ENCODE data around the gene B9D1. TPM values are rescaled to one million over a fixed set of nuclear protein-coding genes. Genes with fewer than 3 reads are reported as not detected.

Gene B9D1
- total RNA-seq, 1 experiment from 2014 or later: 31.9 TPM

DNA sequence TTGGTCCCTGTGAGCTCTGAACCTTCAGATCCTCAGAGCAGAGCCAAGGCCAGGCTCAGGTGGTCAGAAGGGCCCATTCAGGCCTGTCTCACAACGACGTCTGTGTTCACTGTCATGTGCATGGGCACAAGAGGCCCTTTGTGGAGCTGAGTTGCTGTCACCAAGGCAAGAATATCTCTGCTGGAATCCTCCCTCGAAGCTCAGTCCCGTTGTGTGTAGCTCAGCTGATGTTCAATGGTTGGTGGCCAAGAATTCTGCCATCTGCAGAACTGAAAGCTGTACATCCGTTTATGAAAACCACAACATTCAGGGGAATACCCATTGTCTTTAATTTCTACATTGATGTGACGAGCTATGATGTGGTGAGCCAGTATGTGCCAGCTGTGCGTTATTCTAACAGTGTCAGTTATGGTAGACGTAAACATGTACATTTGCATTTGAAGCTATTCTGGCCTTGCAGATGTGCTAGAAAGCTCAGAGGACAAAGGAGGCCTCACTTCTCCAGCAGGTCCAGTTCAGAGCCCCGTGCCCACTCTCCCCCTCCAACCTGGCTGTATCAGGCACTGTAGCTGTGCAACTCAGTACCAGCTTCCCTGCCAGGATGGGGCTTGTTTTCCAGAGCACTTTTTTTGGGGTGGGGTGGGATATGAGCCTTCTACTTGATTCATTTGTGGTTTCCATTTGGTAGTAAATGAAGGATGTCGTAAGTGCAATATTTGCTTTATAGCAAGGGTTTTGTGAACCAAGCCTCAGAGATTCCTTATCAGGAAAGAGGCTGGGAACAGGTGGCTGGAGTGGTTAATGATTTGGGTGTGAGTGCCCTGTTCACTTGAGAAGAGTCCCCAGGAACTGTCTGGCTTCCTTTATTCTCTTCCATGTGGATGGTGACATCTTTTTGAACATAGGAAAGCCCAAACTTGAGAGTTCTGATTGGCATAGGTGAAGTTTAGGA is 56.1 kb downstream of the B9D1 start:
- no peak for ATAC-seq

GRCh38 chr17:19305761-19306159 is 56.8 kb downstream of the B9D1 start:
- Mint-ChIP-seq H3K36me3 (peaks cover 5% of the 10 kb centered on the region; the same call in 1 of the 2 replicates), H3K9me3 (no peaks in the 10 kb centered on the region), H3K27ac (no peak overlapping the region), H3K4me1 (peaks cover 8% of the 10 kb centered on the region), H3K4me3 (no peak overlapping the region), H3K27me3 (ENCODE audit: low read depth) (no peaks in the 10 kb centered on the region; the same call in 1 of the 2 replicates)
- no peak for TF ChIP-seq ETV6 (CRISPR knock-in tag; IDR thresholded peaks at IDR 0.05)
- ChIA-PET POLR2A (no interaction called here), CTCF (interaction anchor here (1.1 to 1.5 kb wide), 2 partner anchors 16 to 32 kb away, joined by 5 to 6 read pairs; no protein-coding TSS in a partner anchor)
- ATAC-seq: no peak
- no peak for DNase-seq (ENCODE audit: low spot score)

More for the DNA sequence above, 56.1 kb downstream of the B9D1 start:
- no peak overlapping the region for H3K27ac Mint-ChIP-seq
- H3K4me3 Mint-ChIP-seq: no peak overlapping the region
- CTCF ChIA-PET: interaction anchor here (0.6 to 1.5 kb wide), 3 partner anchors 16 to 239 kb away, joined by 3 to 6 read pairs (median 5); no protein-coding TSS in a partner anchor
- H3K4me1 Mint-ChIP-seq: peaks cover 8% of the 10 kb centered on the region
- DNase-seq (ENCODE audit: low spot score): no peak
- H3K9me3 Mint-ChIP-seq: no peaks in the 10 kb centered on the region
- no peaks in the 10 kb centered on the region; the same call in 1 of the 2 replicates for H3K27me3 Mint-ChIP-seq (ENCODE audit: low read depth)
- H3K36me3 Mint-ChIP-seq: peaks cover 5% of the 10 kb centered on the region; the same call in 1 of the 2 replicates
- TF ChIP-seq GTF2I (CRISPR knock-in tag; conservative IDR thresholded peaks at IDR 0.05) (no peak), CREB1 (CRISPR knock-in tag; IDR thresholded peaks at IDR 0.05) (no peak)
- POLR2A ChIA-PET: no interaction called here

GRCh38 chr17:19305256-19305655 is 57.3 kb downstream of the B9D1 start:
- H3K4me1 Mint-ChIP-seq: peaks cover 8% of the 10 kb centered on the region
- POLR2A ChIA-PET: no interaction called here
- CTCF ChIA-PET: interaction anchor here (1.1 to 1.5 kb wide), 2 partner anchors 17 to 33 kb away, joined by 5 to 6 read pairs; no protein-coding TSS in a partner anchor
- peaks cover 5% of the 10 kb centered on the region; the same call in 1 of the 2 replicates for H3K36me3 Mint-ChIP-seq
- no peak for DNase-seq (ENCODE audit: low spot score)
- no peak overlapping the region for H3K27ac Mint-ChIP-seq
- H3K27me3 Mint-ChIP-seq (ENCODE audit: low read depth): no peaks in the 10 kb centered on the region; the same call in 1 of the 2 replicates
- H3K4me3 Mint-ChIP-seq: no peak overlapping the region
- no peaks in the 10 kb centered on the region for H3K9me3 Mint-ChIP-seq
- TF ChIP-seq ZNF512 (CRISPR knock-in tag; IDR thresholded peaks at IDR 0.05; ENCODE audit: borderline replicate concordance) (no peak), ATF6 (CRISPR knock-in tag; IDR thresholded peaks at IDR 0.05) (no peak), FOXK1 (CRISPR knock-in tag; IDR thresholded peaks at IDR 0.05) (no peak), USF2 (CRISPR knock-in tag; IDR thresholded peaks at IDR 0.05) (no peak), ZBTB21 (CRISPR knock-in tag; IDR thresholded peaks at IDR 0.05; ENCODE audit: borderline replicate concordance) (no peak), E2F4 (CRISPR knock-in tag; IDR thresholded peaks at IDR 0.05; ENCODE audit: borderline replicate concordance, low read depth) (no peak), NFE2L1 (CRISPR knock-in tag; IDR thresholded peaks at IDR 0.05) (no peak), RORB (CRISPR knock-in tag; IDR thresholded peaks at IDR 0.05) (no peak)
- TF ChIP-seq, protein P1, sequence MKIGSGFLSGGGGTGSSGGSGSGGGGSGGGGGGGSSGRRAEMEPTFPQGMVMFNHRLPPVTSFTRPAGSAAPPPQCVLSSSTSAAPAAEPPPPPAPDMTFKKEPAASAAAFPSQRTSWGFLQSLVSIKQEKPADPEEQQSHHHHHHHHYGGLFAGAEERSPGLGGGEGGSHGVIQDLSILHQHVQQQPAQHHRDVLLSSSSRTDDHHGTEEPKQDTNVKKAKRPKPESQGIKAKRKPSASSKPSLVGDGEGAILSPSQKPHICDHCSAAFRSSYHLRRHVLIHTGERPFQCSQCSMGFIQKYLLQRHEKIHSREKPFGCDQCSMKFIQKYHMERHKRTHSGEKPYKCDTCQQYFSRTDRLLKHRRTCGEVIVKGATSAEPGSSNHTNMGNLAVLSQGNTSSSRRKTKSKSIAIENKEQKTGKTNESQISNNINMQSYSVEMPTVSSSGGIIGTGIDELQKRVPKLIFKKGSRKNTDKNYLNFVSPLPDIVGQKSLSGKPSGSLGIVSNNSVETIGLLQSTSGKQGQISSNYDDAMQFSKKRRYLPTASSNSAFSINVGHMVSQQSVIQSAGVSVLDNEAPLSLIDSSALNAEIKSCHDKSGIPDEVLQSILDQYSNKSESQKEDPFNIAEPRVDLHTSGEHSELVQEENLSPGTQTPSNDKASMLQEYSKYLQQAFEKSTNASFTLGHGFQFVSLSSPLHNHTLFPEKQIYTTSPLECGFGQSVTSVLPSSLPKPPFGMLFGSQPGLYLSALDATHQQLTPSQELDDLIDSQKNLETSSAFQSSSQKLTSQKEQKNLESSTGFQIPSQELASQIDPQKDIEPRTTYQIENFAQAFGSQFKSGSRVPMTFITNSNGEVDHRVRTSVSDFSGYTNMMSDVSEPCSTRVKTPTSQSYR (CRISPR knock-in tag; IDR thresholded peaks at IDR 0.05): no peak
- no peak for ATAC-seq

Measured in WTC11 (cell line).